Ishikawa (cell line): ENCODE results near the gene SHISAL1.

Experiments used
- CEBPB ChIP-seq: IDR thresholded peaks from 2 replicates; pipeline ENCODE4 v1.6.1; 2012
- CREB1 ChIP-seq: IDR thresholded peaks from 2 replicates; pipeline ENCODE4 v1.6.1; 2012; ENCODE audit warnings: low read depth
- EGR1 ChIP-seq: IDR thresholded peaks from 2 replicates; pipeline ENCODE4 v1.6.1; 2012
- EP300 ChIP-seq: IDR thresholded peaks from 2 replicates; pipeline ENCODE4 v1.6.1; 2012; ENCODE audit warnings: borderline replicate concordance
- FOXM1 ChIP-seq: IDR thresholded peaks from 2 replicates; pipeline ENCODE4 v1.6.1; 2012; ENCODE audit warnings: low read depth, borderline replicate concordance
- NFIC ChIP-seq: IDR thresholded peaks from 2 replicates; pipeline ENCODE4 v1.6.1; 2012
- RAD21 ChIP-seq: IDR thresholded peaks from 2 replicates; pipeline ENCODE4 v1.6.1; 2012; ENCODE audit warnings: low read depth
- TAF1 ChIP-seq: IDR thresholded peaks from 2 replicates; pipeline ENCODE4 v1.6.1; 2012; ENCODE audit warnings: low read depth, mild to moderate bottlenecking
- TCF12 ChIP-seq: IDR thresholded peaks from 2 replicates; pipeline ENCODE4 v1.6.1; 2012; ENCODE audit warnings: low read depth
- TEAD4 ChIP-seq: IDR thresholded peaks from 2 replicates; pipeline ENCODE4 v1.6.1; 2012
- YY1 ChIP-seq: IDR thresholded peaks from 2 replicates; pipeline ENCODE4 v1.6.1; 2012; ENCODE audit warnings: low read depth
- TF ChIP-seq, protein P1 (sequence below): IDR thresholded peaks from 2 replicates; pipeline ENCODE4 v1.6.1; 2012; ENCODE audit warnings: low read depth, mild to moderate bottlenecking
- TF ChIP-seq, protein P2 (sequence below): IDR thresholded peaks from 2 replicates; pipeline ENCODE4 v1.6.1; 2012
- TF ChIP-seq, protein P3 (sequence below): IDR thresholded peaks from 2 replicates; pipeline ENCODE4 v1.6.1; 2012

DNA sequence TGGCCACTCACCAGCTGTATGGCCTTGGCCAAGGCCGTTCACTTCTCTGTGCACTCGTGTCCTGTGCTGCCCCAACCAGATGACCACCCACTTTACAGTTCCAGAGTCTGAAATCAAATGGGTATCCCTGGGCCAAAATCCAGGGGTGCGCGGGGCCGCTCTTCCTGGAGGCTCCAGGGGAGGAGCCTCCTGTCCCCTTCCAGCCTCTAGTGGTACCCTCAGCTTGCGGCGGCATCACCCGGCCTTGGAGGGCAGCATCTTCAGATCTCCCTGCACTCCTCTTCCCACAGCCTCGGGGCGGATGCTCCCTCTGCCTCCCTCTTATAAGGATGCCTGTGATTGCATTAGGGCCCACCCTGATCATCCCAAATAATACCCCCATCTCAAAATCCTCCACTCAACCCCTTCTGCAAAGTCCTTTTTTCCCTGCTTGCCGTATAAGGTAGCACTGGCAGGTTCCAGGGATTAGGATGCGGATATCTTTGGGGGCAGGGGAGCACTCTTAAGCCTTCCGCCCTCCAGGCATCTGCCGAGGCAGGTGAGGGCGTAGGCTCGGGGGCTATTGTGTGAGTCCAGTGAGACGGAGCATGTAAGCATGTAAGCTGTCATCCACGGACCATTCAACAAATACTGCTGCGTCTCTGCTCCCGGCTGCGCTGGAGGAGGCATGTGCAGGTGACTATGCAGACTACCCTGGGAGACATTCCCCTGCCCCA lies 24.4 kb upstream of the SHISAL1 start:
- TF ChIP-seq CEBPB = no peak
- no peak for TF ChIP-seq RAD21
- no peak for TF ChIP-seq TAF1
- no peak for TF ChIP-seq TCF12
- TF ChIP-seq, protein P1, sequence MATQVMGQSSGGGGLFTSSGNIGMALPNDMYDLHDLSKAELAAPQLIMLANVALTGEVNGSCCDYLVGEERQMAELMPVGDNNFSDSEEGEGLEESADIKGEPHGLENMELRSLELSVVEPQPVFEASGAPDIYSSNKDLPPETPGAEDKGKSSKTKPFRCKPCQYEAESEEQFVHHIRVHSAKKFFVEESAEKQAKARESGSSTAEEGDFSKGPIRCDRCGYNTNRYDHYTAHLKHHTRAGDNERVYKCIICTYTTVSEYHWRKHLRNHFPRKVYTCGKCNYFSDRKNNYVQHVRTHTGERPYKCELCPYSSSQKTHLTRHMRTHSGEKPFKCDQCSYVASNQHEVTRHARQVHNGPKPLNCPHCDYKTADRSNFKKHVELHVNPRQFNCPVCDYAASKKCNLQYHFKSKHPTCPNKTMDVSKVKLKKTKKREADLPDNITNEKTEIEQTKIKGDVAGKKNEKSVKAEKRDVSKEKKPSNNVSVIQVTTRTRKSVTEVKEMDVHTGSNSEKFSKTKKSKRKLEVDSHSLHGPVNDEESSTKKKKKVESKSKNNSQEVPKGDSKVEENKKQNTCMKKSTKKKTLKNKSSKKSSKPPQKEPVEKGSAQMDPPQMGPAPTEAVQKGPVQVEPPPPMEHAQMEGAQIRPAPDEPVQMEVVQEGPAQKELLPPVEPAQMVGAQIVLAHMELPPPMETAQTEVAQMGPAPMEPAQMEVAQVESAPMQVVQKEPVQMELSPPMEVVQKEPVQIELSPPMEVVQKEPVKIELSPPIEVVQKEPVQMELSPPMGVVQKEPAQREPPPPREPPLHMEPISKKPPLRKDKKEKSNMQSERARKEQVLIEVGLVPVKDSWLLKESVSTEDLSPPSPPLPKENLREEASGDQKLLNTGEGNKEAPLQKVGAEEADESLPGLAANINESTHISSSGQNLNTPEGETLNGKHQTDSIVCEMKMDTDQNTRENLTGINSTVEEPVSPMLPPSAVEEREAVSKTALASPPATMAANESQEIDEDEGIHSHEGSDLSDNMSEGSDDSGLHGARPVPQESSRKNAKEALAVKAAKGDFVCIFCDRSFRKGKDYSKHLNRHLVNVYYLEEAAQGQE = no peak
- TF ChIP-seq, protein P2, sequence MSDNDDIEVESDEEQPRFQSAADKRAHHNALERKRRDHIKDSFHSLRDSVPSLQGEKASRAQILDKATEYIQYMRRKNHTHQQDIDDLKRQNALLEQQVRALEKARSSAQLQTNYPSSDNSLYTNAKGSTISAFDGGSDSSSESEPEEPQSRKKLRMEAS = no peak
- no peak for TF ChIP-seq CREB1
- no peak for TF ChIP-seq EP300
- no peak for TF ChIP-seq NFIC
- no peak for TF ChIP-seq TEAD4
- no peak for TF ChIP-seq YY1
- no peak for TF ChIP-seq EGR1
- TF ChIP-seq, protein P3, sequence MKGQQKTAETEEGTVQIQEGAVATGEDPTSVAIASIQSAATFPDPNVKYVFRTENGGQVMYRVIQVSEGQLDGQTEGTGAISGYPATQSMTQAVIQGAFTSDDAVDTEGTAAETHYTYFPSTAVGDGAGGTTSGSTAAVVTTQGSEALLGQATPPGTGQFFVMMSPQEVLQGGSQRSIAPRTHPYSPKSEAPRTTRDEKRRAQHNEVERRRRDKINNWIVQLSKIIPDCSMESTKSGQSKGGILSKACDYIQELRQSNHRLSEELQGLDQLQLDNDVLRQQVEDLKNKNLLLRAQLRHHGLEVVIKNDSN = no peak
- no peak for TF ChIP-seq FOXM1
